A549 (cell line): ENCODE results near the gene SYT2. TPM values are rescaled to one million over a fixed set of nuclear protein-coding genes. Genes with fewer than 3 reads are reported as not detected.

ENCODE experiments used
- ATAC-seq, 2 experiments: fragments of 200-7000 bp in 1 of 2; fragments of >200 bp in 1 of 2; cut with Nextera tagmentation in 1 of 2; cut with Tn5 transposase in 1 of 2; 3 replicates each; pipeline versions ENCODE4 v1.8.0 to v1.9.1; 2018 to 2020; ENCODE audit warnings: mild to moderate bottlenecking in 1 of 2, moderate library complexity in 1 of 2
- CTCF ChIA-PET: fragments of 300-600 bp; sonication (Branson Sonifier 250); formaldehyde crosslinking; extraction: SDS; loops from one replicate; lab custom pipeline; 2021; ENCODE audit warnings: antibody characterized with exemption, inconsistent platforms; lab: Yijun Ruan, JAX
- POLR2A ChIA-PET: fragments of 350-600 bp; formaldehyde crosslinking; extraction: SDS; loops from one replicate; lab custom pipeline; 2021; ENCODE audit warnings: antibody characterized with exemption, inconsistent platforms; lab: Yijun Ruan, JAX
- DNase-seq, 2 experiments: peaks; one replicate each; pipeline versions ENCODE4 v3.0.0 to v3.0.0-alpha.2; 2011 to 2016; ENCODE audit warnings: low read depth in 1 of 2, low spot score in 1 of 2
- FAIRE-seq: peaks from 2 replicates; lab custom pipeline; 2011; peaks lifted over from hg19 to GRCh38; lab: Jason Lieb, UNC
- H3K27ac ChIP-seq, 2 experiments: fragments of >200 bp; sonication (Bioruptor Twin); formaldehyde crosslinking; 3 replicates each; pipeline ENCODE4 v1.5.1; 2016 to 2017
- H3K4me1 ChIP-seq: fragments of >200 bp; sonication (Bioruptor Twin); formaldehyde crosslinking; 3 replicates; pipeline ENCODE4 v1.6.1; 2016
- H3K4me2 ChIP-seq: fragments of >200 bp; sonication (Bioruptor Twin); formaldehyde crosslinking; 3 replicates; pipeline ENCODE4 v1.6.1; 2016
- H3K4me3 ChIP-seq: fragments of >200 bp; sonication (Bioruptor Twin); formaldehyde crosslinking; 3 replicates; pipeline ENCODE4 v1.5.1; 2016
- H3K9me3 ChIP-seq: fragments of >200 bp; sonication (Bioruptor Twin); formaldehyde crosslinking; 3 replicates; pipeline ENCODE4 v1.6.1; 2016
- BCL3 ChIP-seq: fragments of >200 bp; sonication (Bioruptor Twin); formaldehyde crosslinking; IDR thresholded peaks from 3 replicates; pipeline ENCODE4 v1.6.1; 2016
- CBX2 ChIP-seq: fragments of 200-600 bp; sonication (generic); IDR thresholded peaks from 2 replicates; pipeline ENCODE4 v1.6.1; 2016; ENCODE audit warnings: low read depth, mild to moderate bottlenecking, borderline replicate concordance
- CEBPB ChIP-seq, 2 experiments: fragments of >200 bp in 1 of 2; sonication (Bioruptor Twin) in 1 of 2; formaldehyde crosslinking in 1 of 2; IDR thresholded peaks; 2 replicates each; pipeline ENCODE4 v1.6.1; 2012 to 2016
- CTCF ChIP-seq: fragments of >200 bp; sonication (Bioruptor Twin); formaldehyde crosslinking; IDR thresholded peaks from 3 replicates; pipeline ENCODE4 v1.5.1; 2016
- EHF ChIP-seq: fragments of 250-450 bp; sonication (Bioruptor Pico); IDR thresholded peaks from 2 replicates; pipeline ENCODE4 v1.5.0; 2020; ENCODE audit warnings: mild to moderate bottlenecking
- ELK1 ChIP-seq: fragments of 150-350 bp; IDR thresholded peaks from 2 replicates; pipeline ENCODE4 v1.6.1; 2014; ENCODE audit warnings: low read depth, mild to moderate bottlenecking, low read length
- FOSB ChIP-seq: fragments of 250-450 bp; sonication (Bioruptor Pico); IDR thresholded peaks from 2 replicates; pipeline ENCODE4 v1.5.0; 2020; ENCODE audit warnings: mild to moderate bottlenecking, moderate library complexity
- HES2 ChIP-seq: fragments of >200 bp; sonication (Bioruptor Twin); formaldehyde crosslinking; IDR thresholded peaks from 2 replicates; pipeline ENCODE4 v1.6.1; 2016
- HOXA7 ChIP-seq: fragments of 250-450 bp; sonication (Bioruptor Pico); IDR thresholded peaks from 2 replicates; pipeline ENCODE4 v1.5.0; 2020; ENCODE audit warnings: mild to moderate bottlenecking, moderate library complexity
- HOXB5 ChIP-seq: fragments of 250-450 bp; sonication (Bioruptor Pico); IDR thresholded peaks from 2 replicates; pipeline ENCODE4 v1.5.0; 2020; ENCODE audit warnings: mild to moderate bottlenecking, moderate library complexity
- NPAS2 ChIP-seq: fragments of 250-450 bp; sonication (Bioruptor Pico); IDR thresholded peaks from 2 replicates; pipeline ENCODE4 v1.8.0; 2022; ENCODE audit warnings: mild to moderate bottlenecking, moderate library complexity, borderline replicate concordance
- PHF8 ChIP-seq: fragments of 200-600 bp; sonication (generic); IDR thresholded peaks from 2 replicates; pipeline ENCODE4 v1.6.1; 2016; ENCODE audit warnings: low read depth, mild to moderate bottlenecking, antibody characterized with exemption, moderate library complexity, borderline replicate concordance
- POLR2A ChIP-seq: IDR thresholded peaks from 2 replicates; pipeline ENCODE4 v1.6.1; 2012; ENCODE audit warnings: mild to moderate bottlenecking, low read length
- POLR2AphosphoS2 ChIP-seq: conservative IDR thresholded peaks from 2 replicates; pipeline ENCODE4 v1.6.1; 2012; ENCODE audit warnings: low read length, improper control_type of control experiment, inconsistent platforms
- RAD21 ChIP-seq, 2 experiments: fragments of >200 bp in 1 of 2; sonication (Bioruptor Twin) in 1 of 2; formaldehyde crosslinking in 1 of 2; IDR thresholded peaks in 1 of 2; conservative IDR thresholded peaks in 1 of 2; 2 replicates in 1 of 2; 3 replicates in 1 of 2; pipeline ENCODE4 v1.6.1; 2012 to 2018; ENCODE audit warnings: inconsistent platforms in 1 of 2
- RARB ChIP-seq: fragments of 250-450 bp; sonication (Bioruptor Pico); IDR thresholded peaks from 2 replicates; pipeline ENCODE4 v1.8.0; 2021; ENCODE audit warnings: mild to moderate bottlenecking, moderate library complexity
- SREBF2 ChIP-seq: fragments of 450-650 bp; IDR thresholded peaks from 2 replicates; pipeline ENCODE4 v1.6.1; 2014; ENCODE audit warnings: mild to moderate bottlenecking, moderate library complexity
- ZC3H11A ChIP-seq: fragments of 450-650 bp; IDR thresholded peaks from 2 replicates; pipeline ENCODE4 v1.6.1; 2014; ENCODE audit warnings: antibody characterized with exemption, mild to moderate bottlenecking
- ZFP36 ChIP-seq: fragments of 450-650 bp; IDR thresholded peaks from 2 replicates; pipeline ENCODE4 v1.6.1; 2014; ENCODE audit warnings: borderline replicate concordance; ENCODE audit not compliant: partially characterized antibody
- ZNF302 ChIP-seq: fragments of 250-450 bp; sonication (Bioruptor Pico); IDR thresholded peaks from 2 replicates; pipeline ENCODE4 v1.9.0; 2021; ENCODE audit warnings: inconsistent platforms, mild to moderate bottlenecking, moderate library complexity
- WGBS: methylation state at CpG from one replicate; pipeline ENCODE4 v1.1.6; 2017; ENCODE audit errors: missing lambda C conversion rate; 5-methylcytosine and 5-hydroxymethylcytosine counted together
- polyA plus RNA-seq, 4 experiments: library from polyadenylated mRNA; depleted of rRNA in 3 of 4; stranded (reverse); fragments of >200 nt; fragmentation: RNase III in 1 of 4; extraction: RNeasy Plus Mini Kit Qiagen cat#74134 plus additional on column Dnase treatment in 1 of 4; gene quantifications; 2 replicates in 3 of 4; 3 replicates in 1 of 4; pipeline ENCODE4 v1.2.3, GENCODE V29; 2011 to 2017

SYT2 gene
- polyA plus RNA-seq, 2 of the 4 experiments (the other 2 are of a cell fraction) = 0.03 to 0.04 TPM

GRCh38 chr1:202754293-202754692, 44.0 kb upstream of the SYT2 start:
- FAIRE-seq (no peak), DNase-seq (no peak), ATAC-seq (no peak)
- ChIA-PET POLR2A (no interaction called here), CTCF (interaction anchor here (1.9 kb wide), 1 partner anchor 35 kb away, joined by 5 read pairs; no protein-coding TSS in a partner anchor)
- H3K4me2 ChIP-seq = no peak overlapping the region
- no peaks in the 10 kb centered on the region for H3K4me1 ChIP-seq
- H3K27ac ChIP-seq = no peak overlapping the region
- H3K4me3 ChIP-seq = no peak overlapping the region
- no peak for TF ChIP-seq RAD21 (conservative IDR thresholded peaks at IDR 0.05 in 1 of 2, IDR thresholded peaks at IDR 0.05 in 1 of 2)
- TF ChIP-seq SREBF2 = no peak
- no peak for TF ChIP-seq NPAS2 (CRISPR knock-in tag)
- TF ChIP-seq HOXB5 (CRISPR knock-in tag) = no peak
- no peak for TF ChIP-seq CEBPB (IDR thresholded peaks at IDR 0.05)
- no peak for TF ChIP-seq ZNF302
- TF ChIP-seq EHF (CRISPR knock-in tag) = no peak
- TF ChIP-seq POLR2A = no peak
- TF ChIP-seq RARB (CRISPR knock-in tag) = no peak
- TF ChIP-seq HES2 = no peak
- TF ChIP-seq HOXA7 (CRISPR knock-in tag) = no peak
- no peak for TF ChIP-seq FOSB (CRISPR knock-in tag)
- H3K9me3 ChIP-seq = no peaks in the 10 kb centered on the region
- 97% methylated on average over 2 of the region's 2 CpGs for WGBS

- Histone ChIP-seq H3K4me1 (no peaks in the 10 kb centered on the region), H3K4me2 (no peak overlapping the region)
- FAIRE-seq = no peak
- CTCF ChIA-PET = interaction anchor here (0.8 to 1.9 kb wide), 3 partner anchors 9 to 247 kb away, joined by 3 to 5 read pairs (median 4); no protein-coding TSS in a partner anchor
- TF ChIP-seq CBX2 = no peak
- TF ChIP-seq PHF8 = no peak
- TF ChIP-seq POLR2AphosphoS2 = no peak
- no peak for TF ChIP-seq HES2
- no peak for TF ChIP-seq ELK1
- TF ChIP-seq ZFP36 = no peak
- TF ChIP-seq BCL3 = no peak
- TF ChIP-seq RARB (CRISPR knock-in tag) = no peak
- TF ChIP-seq, all 56 proteins: peak for 0
- 62% methylated on average over 3 of the region's 3 CpGs for WGBS
- DNase-seq (no peak), ATAC-seq (no peak)
- POLR2A ChIA-PET = no interaction called here
- Histone ChIP-seq H3K4me3 (no peak overlapping the region), H3K9me3 (no peaks in the 10 kb centered on the region), H3K27ac (no peak overlapping the region)
These were observed 42.5 kb upstream of the SYT2 start for GRCh38 chr1:202752774-202753173.

GRCh38 chr1:202750761-202751160, 40.5 kb upstream of the SYT2 start:
- no peak for FAIRE-seq
- Histone ChIP-seq H3K27ac (no peak overlapping the region), H3K4me3 (no peak overlapping the region), H3K4me1 (no peaks in the 10 kb centered on the region)
- TF ChIP-seq CTCF (0 out of 3 replicates have a peak, but pooled peaks have one; percentile 18), ZC3H11A (no peak), RAD21 (conservative IDR thresholded peaks at IDR 0.05 in 1 of 2, IDR thresholded peaks at IDR 0.05 in 1 of 2) (peak; percentile 28 to 40; a peak in 2 of 5 replicates)
- TF ChIP-seq, all 56 proteins: peak for 2
- no peaks in the 10 kb centered on the region for H3K9me3 ChIP-seq
- ATAC-seq (no peak), DNase-seq (peak in 1 of 2 experiments; percentile 3)
- no peak overlapping the region for H3K4me2 ChIP-seq
- 100% methylated on average over 1 of the region's 1 CpG for WGBS
- ChIA-PET POLR2A (no interaction called here), CTCF (interaction anchor here (0.8 to 1.6 kb wide), 9 partner anchors 8 to 257 kb away, joined by 3 to 5 read pairs (median 3); no protein-coding TSS in a partner anchor)
